Measurements from ENCODE around the gene CACNG4. TPM values are rescaled to one million over a fixed set of nuclear protein-coding genes. Genes with fewer than 3 reads are reported as not detected.

Gene CACNG4
- total RNA-seq, 2 experiments from 2014 or later, result not detected

- no peak overlapping the region for H3K27ac ChIP-seq (ENCODE audit: low read depth in 1 of 2, low read length in 2 of 2)
- Mint-ChIP-seq H3K27me3 (no peaks in the 10 kb centered on the region), H3K4me3 (no peak overlapping the region), H3K36me3 (ENCODE audit: low read depth) (peaks cover 23% of the 10 kb centered on the region), H3K9me3 (no peaks in the 10 kb centered on the region), H3K27ac (no peak overlapping the region), H3K4me1 (ENCODE audit: low read depth) (no peaks in the 10 kb centered on the region)
- ChIA-PET POLR2A (no interaction called here), CTCF (no interaction called here)
- no peak overlapping the region for H3K4me3 ChIP-seq (ENCODE audit: low read length)
- ATAC-seq (ENCODE audit: poor library complexity) (no peak), DNase-seq (no peak)
- no peaks in the 10 kb centered on the region for H3K4me1 ChIP-seq (ENCODE audit: insufficient read depth, low read length)
- peaks cover 8% of the 10 kb centered on the region for H3K36me3 ChIP-seq (ENCODE audit: insufficient read depth, low read length)
- no peak for TF ChIP-seq CTCF (IDR thresholded peaks at IDR 0.05)
- H3K9me3 ChIP-seq (ENCODE audit: control insufficient read depth in 1 of 2, insufficient read depth in 1 of 2, low read length in 2 of 2), result no peaks in the 10 kb centered on the region
- intact Hi-C loops (cut with DNase I, micrococcal nuclease), result no loop called here
- H3K27me3 ChIP-seq (ENCODE audit: control insufficient read depth in 1 of 2, insufficient read depth in 2 of 2, low read length in 2 of 2), result no peaks in the 10 kb centered on the region
These were observed 105.2 kb downstream of the CACNG4 start for GRCh38 chr17:67069603-67070136.

DNA sequence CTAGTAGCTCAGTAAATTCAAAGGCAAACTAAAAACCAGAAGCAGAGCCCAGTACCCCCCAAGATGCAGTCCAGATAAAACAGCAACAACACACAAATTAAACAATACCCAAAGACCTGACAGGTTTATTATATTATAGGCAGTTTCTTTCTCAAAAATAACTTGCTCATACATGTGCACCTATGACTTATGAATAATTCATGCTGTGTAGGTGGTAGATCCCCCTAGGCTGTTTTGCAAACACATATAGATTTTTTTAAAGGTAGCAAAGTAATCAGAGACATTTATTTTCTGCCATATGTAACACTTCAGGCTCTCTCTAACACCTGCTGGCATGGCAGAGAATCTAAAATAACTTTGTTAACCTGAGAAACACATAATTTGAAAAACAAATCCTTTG is 107.1 kb downstream of the CACNG4 start:
- H3K27ac Mint-ChIP-seq, result no peak overlapping the region

GRCh38 chr17:67072885-67073284 is 108.4 kb downstream of the CACNG4 start:
- Mint-ChIP-seq H3K27me3 (no peaks in the 10 kb centered on the region), H3K27ac (no peak overlapping the region), H3K9me3 (no peaks in the 10 kb centered on the region), H3K4me3 (no peak overlapping the region), H3K4me1 (ENCODE audit: low read depth) (no peaks in the 10 kb centered on the region), H3K36me3 (ENCODE audit: low read depth) (peaks cover 42% of the 10 kb centered on the region)
- intact Hi-C loops (cut with DNase I, micrococcal nuclease), result no loop called here
- H3K27me3 ChIP-seq (ENCODE audit: control insufficient read depth in 1 of 2, insufficient read depth in 2 of 2, low read length in 2 of 2), result no peaks in the 10 kb centered on the region
- CTCF ChIA-PET, result no interaction called here
- POLR2A ChIA-PET, result no interaction called here
- ATAC-seq (ENCODE audit: poor library complexity), result no peak
- H3K9me3 ChIP-seq (ENCODE audit: control insufficient read depth in 1 of 2, insufficient read depth in 1 of 2, low read length in 2 of 2), result no peaks in the 10 kb centered on the region
- no peak for TF ChIP-seq CTCF (IDR thresholded peaks at IDR 0.05)
- H3K36me3 ChIP-seq (ENCODE audit: insufficient read depth, low read length), result peaks cover 19% of the 10 kb centered on the region
- H3K4me1 ChIP-seq (ENCODE audit: insufficient read depth, low read length), result no peaks in the 10 kb centered on the region
- no peak overlapping the region for H3K27ac ChIP-seq (ENCODE audit: low read depth in 1 of 2, low read length in 2 of 2)
- no peak overlapping the region for H3K4me3 ChIP-seq (ENCODE audit: low read length)
- no peak for DNase-seq

More for the DNA sequence above, 107.1 kb downstream of the CACNG4 start:
- CTCF ChIA-PET, result no interaction called here
- ATAC-seq (ENCODE audit: poor library complexity), result no peak
- H3K4me3 ChIP-seq (ENCODE audit: low read length), result no peak overlapping the region
- H3K4me1 ChIP-seq (ENCODE audit: insufficient read depth, low read length), result no peaks in the 10 kb centered on the region
- Mint-ChIP-seq H3K4me1 (ENCODE audit: low read depth) (no peaks in the 10 kb centered on the region), H3K27me3 (no peaks in the 10 kb centered on the region), H3K9me3 (no peaks in the 10 kb centered on the region), H3K36me3 (ENCODE audit: low read depth) (peaks cover 36% of the 10 kb centered on the region), H3K4me3 (no peak overlapping the region)
- DNase-seq, result no peak
- POLR2A ChIA-PET, result no interaction called here
- intact Hi-C loops (cut with DNase I, micrococcal nuclease), result no loop called here
- no peaks in the 10 kb centered on the region for H3K9me3 ChIP-seq (ENCODE audit: control insufficient read depth in 1 of 2, insufficient read depth in 1 of 2, low read length in 2 of 2)
- no peak for TF ChIP-seq CTCF (IDR thresholded peaks at IDR 0.05)
- no peak overlapping the region for H3K27ac ChIP-seq (ENCODE audit: low read depth in 1 of 2, low read length in 2 of 2)
- no peaks in the 10 kb centered on the region for H3K27me3 ChIP-seq (ENCODE audit: control insufficient read depth in 1 of 2, insufficient read depth in 2 of 2, low read length in 2 of 2)
- peaks cover 17% of the 10 kb centered on the region for H3K36me3 ChIP-seq (ENCODE audit: insufficient read depth, low read length)
